Nephron progenitor cell (in vitro differentiated cells): ENCODE results near the gene MSI2.

Experiments
- DNase-seq: peaks from one replicate; pipeline ENCODE4 v3.0.0; 2021
- H3K27ac Mint-ChIP-seq: 2 replicates; pipeline ENCODE4 v1.8.0; 2021; ENCODE audit warnings: mild to moderate bottlenecking, moderate library complexity, mixed read lengths
- H3K27me3 Mint-ChIP-seq: 2 replicates; pipeline ENCODE4 v1.8.0; 2021; ENCODE audit warnings: mild to moderate bottlenecking, low read depth, mixed read lengths; ENCODE audit not compliant: poor library complexity
- H3K36me3 Mint-ChIP-seq: 2 replicates; pipeline ENCODE4 v1.8.0; 2021; ENCODE audit warnings: low read depth, mixed read lengths
- H3K4me1 Mint-ChIP-seq: 2 replicates; pipeline ENCODE4 v1.8.0; 2021; ENCODE audit warnings: mixed read lengths
- H3K4me3 Mint-ChIP-seq: 2 replicates; pipeline ENCODE4 v1.8.0; 2021; ENCODE audit warnings: mild to moderate bottlenecking, moderate library complexity, mixed read lengths
- H3K9me3 Mint-ChIP-seq: 2 replicates; pipeline ENCODE4 v1.8.0; 2021; ENCODE audit warnings: mild to moderate bottlenecking, moderate library complexity, mixed read lengths
- CTCF ChIP-seq: fragments of 200-600 bp; sonication (generic); IDR thresholded peaks from 2 replicates; pipeline ENCODE4 v1.5.0; 2021; ENCODE audit warnings: antibody characterized with exemption

The MSI2 gene

GRCh38 chr17:57720386-57721035 is 464.2 kb downstream of the MSI2 start:
- no peaks in the 10 kb centered on the region for H3K36me3 Mint-ChIP-seq
- DNase-seq, result no peak
- H3K27ac Mint-ChIP-seq, result no peak overlapping the region
- H3K4me1 Mint-ChIP-seq, result peaks cover 42% of the 10 kb centered on the region
- peaks cover 36% of the 10 kb centered on the region for H3K27me3 Mint-ChIP-seq
- no peaks in the 10 kb centered on the region for H3K9me3 Mint-ChIP-seq
- no peak for TF ChIP-seq CTCF
- H3K4me3 Mint-ChIP-seq, result no peak overlapping the region

- TF ChIP-seq CTCF, result no peak
These were observed 465.8 kb downstream of the MSI2 start for GRCh38 chr17:57721967-57722703.

GRCh38 chr17:57722704-57723043 is 466.4 kb downstream of the MSI2 start:
- H3K27ac Mint-ChIP-seq, result peak overlapping the region; percentile 98
- peaks cover 26% of the 10 kb centered on the region for H3K27me3 Mint-ChIP-seq
- DNase-seq, result no peak
- H3K9me3 Mint-ChIP-seq, result no peaks in the 10 kb centered on the region
- H3K4me1 Mint-ChIP-seq, result peaks cover 63% of the 10 kb centered on the region
- no peaks in the 10 kb centered on the region for H3K36me3 Mint-ChIP-seq
- H3K4me3 Mint-ChIP-seq, result peak overlapping the region; percentile 13
- TF ChIP-seq CTCF, result no peak

More at GRCh38 chr17:57721967-57722703, 465.8 kb downstream of the MSI2 start:
- Mint-ChIP-seq H3K4me1 (peaks cover 58% of the 10 kb centered on the region), H3K36me3 (no peaks in the 10 kb centered on the region), H3K27ac (peak overlapping the region; percentile 98), H3K27me3 (peaks cover 30% of the 10 kb centered on the region), H3K9me3 (no peaks in the 10 kb centered on the region), H3K4me3 (peak overlapping the region; percentile 13)
- no peak for DNase-seq

- Mint-ChIP-seq H3K36me3 (no peaks in the 10 kb centered on the region), H3K27me3 (peaks cover 23% of the 10 kb centered on the region), H3K27ac (peak overlapping the region; percentile 98), H3K4me1 (peaks cover 70% of the 10 kb centered on the region), H3K9me3 (no peaks in the 10 kb centered on the region), H3K4me3 (peak overlapping the region; percentile 38)
- DNase-seq, result no peak
- no peak for TF ChIP-seq CTCF
These were observed 467.2 kb downstream of the MSI2 start for GRCh38 chr17:57723427-57724025.

- H3K9me3 Mint-ChIP-seq, result no peaks in the 10 kb centered on the region
- H3K4me3 Mint-ChIP-seq, result peak overlapping the region; percentile 38
- peak overlapping the region; percentile 98 for H3K27ac Mint-ChIP-seq
- no peaks in the 10 kb centered on the region for H3K36me3 Mint-ChIP-seq
- TF ChIP-seq CTCF, result no peak
- DNase-seq, result no peak
- peaks cover 19% of the 10 kb centered on the region for H3K27me3 Mint-ChIP-seq
- H3K4me1 Mint-ChIP-seq, result peaks cover 73% of the 10 kb centered on the region
These were observed 467.9 kb downstream of the MSI2 start for GRCh38 chr17:57724026-57724728.
